Fibroblast of skin of scalp (primary cell): ENCODE measurements around the gene NIPAL3.

ENCODE experiments used
- DNase-seq: peaks from one replicate; pipeline ENCODE4 v3.0.0-alpha.2; 2013

The NIPAL3 gene

DNA sequence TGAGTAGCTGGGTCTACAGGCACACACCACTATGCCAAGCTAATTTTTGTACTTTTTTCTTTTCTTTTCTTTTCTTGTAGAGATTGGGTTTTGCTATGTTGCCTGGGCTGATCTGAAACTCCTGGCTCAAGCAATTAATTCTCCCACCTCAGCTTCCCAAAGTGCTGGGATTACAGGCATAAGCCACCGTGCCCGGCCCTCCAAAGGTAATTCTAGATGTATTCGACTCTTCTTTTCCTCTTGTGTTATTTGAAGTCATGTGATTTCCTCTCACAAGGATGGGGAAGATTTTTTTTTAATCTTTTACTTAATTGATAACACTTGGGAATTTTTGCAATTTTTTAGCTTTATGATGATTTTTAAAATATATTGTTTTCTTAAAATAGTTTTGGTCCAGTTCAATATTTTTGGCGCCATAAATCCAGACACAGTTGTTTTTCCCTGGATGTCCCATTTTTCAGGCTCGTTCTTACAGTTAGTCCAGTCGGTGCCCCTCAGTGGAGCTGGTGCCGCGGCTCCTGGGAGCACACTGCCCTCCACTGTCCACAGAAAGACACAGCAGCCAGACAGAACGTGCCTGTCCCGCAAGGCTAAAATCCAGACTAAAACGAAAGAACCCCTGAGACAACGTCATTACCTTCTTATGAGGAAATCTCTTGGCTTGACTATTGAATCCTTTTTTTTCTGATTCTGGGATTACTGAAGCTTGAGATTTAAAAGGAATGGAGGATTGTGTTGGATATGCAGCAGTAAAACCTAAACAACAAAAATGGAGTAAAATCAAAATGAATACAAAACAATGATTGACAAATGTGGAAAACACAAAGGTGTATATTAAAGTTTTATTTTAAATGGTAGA is 24.4 kb upstream of the NIPAL3 start:
- DNase-seq: peak; percentile 83

DNA sequence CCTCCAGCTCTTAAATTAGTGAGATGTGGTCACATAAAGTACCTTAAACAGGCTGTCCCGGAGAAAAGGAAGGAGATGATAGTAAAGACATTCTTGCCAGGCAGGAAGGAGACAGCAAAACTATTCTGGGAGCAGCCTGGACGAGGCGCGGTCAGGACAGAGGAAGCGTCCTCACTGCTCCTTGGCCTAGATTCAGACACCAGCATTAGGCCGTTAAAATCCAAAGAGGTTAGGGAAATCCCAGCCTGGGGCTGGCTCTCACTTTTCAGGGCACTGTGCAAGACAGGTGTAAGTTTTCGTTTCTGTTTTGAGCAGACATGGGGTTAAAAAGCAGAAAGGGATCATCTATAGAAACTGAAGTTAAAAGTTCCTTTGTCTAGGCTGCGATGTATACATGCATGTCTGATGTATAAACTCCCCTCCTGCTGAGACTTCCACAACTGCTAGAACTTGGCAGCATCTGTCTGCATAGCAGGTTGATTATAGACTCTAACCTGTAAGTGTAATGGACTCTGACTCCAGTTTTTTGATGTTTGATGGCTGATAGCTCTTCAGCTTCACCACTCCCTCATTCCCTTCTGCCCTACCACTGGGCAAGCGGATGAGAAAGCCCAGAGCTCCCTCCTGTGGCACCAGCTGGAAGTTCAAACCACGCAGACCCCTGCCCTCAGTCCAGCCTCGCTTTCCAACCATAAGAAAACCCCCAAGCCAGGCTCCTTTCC is 23.6 kb upstream of the NIPAL3 start:
- peak; percentile 63 for DNase-seq

DNA sequence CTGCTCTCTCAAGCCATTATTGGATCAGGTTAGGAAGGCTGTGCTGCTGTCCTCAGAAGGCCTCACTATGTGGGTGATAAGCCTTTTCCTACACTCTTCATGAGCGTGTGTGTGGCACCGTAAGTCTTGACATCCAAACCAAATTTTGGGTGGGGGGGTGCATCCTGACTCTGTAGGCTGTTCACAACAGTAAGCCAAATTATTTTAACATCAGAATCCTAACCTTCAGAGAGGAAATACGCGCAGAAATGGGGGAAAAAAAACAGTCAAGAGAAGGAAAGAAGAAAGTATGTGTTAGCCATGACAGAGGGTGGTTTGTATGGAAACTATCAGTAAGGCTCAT is 23.0 kb upstream of the NIPAL3 start:
- DNase-seq: no peak

DNA sequence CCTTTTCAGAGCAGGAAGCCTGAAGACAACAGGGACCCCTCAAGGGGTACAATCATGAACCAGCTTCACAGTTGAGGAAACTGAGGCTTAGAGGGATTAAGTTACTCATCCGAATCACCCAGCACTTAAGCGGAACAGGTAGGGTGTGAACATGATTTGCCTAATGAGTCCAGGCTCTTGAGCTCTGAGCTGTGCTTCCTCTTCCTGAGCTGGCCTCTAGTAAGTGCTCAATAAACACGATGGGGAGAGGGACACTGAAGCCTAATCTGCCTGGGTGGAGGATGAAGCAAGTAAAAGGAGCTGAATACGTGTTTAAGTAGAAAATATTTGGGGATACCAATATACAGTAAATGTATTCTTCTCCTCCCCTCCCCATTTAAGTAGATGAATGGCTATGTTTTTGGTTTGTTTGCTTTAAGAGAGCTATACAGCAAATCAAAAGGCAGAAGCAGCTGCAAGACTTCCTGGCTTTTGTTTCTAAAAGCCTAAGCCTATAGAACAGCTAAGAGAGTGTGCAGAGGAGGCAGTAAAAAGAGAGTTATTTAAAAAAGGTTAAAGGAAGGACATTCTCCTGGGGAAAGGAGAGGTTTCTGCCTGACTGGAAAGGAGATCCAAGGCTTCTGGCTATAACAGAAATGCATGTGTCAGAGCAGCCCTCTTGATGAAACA is 22.5 kb upstream of the NIPAL3 start:
- no peak for DNase-seq

DNA sequence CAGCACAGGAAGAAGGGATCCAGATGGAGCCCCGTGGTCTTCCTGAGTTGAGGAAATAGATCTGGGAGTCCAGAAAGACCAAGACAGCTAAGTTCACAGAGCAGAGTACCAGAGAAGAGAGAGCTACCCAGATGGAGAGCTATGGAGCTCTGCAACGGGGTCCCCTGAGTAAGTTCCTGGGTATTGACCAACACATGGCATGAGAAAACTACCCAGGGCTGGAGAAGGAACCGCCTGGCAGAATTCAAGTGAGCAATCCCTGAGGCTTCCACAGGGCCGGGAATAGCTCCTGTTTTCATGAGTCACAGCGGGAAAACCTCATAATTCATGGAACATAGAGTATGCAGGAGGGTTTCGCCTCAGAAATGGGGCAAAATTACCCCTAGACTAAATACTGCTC is 21.7 kb upstream of the NIPAL3 start:
- DNase-seq: peak; percentile 83

DNA sequence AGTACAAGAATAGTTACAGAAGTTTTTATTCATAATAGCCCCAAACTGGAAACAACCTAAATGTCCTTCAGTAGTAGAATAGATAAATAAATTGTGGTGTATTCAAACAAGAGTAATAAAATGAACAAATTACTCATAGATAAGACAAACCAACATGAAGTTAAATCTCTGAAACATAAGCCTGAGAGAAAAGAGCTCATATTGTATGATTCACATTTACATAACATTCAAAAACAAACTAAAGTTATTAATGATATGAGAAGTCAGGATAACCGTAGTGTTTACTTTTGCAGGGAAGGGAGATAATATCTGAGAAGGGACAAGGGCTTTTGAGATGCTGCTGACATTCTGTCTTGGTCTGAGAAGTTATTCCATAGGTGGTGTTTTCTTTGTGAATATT is 15.5 kb upstream of the NIPAL3 start:
- no peak for DNase-seq

DNA sequence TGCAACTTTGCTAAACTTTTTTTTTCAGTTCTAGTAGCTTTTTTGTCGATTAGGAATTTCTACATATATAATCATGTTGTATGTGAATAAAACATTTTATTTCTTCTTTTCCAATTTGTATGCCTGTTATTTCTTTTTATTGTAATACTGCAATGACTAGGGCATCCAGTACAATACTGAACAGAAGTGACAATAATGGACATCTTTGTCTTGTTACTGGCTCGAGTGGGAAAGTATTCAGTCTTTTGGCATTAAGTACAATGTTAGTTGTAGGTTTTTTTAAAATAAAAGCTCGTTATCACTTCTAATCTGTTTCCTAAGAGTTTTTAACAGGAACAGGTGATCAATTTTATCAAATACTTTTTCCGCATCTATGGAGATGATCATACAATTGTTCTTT is 11.8 kb upstream of the NIPAL3 start:
- DNase-seq: no peak

DNA sequence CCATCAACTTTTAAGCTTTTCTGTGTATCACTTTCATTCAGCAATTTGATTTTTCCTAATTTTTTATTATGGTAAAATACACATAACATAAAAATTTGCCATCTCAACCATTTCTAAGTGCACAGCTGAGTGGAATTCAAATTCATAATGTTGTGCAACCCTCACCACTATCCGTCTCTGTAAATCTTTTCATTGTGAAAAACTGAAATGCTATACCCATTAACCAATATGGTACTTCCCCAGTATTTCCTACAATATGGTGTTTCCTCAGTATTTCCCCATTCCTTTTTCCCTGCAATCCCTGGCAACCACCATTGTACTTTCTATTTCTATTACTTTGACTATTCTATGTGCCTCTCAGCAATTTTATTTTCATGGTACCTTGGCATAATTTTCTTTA is 8.8 kb upstream of the NIPAL3 start:
- DNase-seq: no peak

DNA sequence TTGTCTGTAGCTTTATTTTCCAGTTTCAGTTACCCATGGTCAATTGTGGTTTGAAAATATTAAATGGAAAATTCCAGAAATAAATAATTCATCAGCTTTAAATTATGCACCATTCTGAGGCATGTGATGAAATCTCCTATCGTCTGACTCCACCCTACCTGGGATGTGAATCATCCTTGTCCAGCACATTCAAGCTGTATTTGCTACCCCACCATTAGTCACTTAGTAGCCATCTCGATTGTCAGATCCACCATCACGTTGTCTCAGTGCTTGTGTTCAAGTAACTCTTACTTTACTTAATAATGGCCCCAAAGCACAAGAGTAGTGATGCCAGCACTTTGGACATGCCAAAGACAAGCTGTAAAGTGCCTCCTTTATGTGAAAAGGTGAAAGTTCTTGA is 6.1 kb upstream of the NIPAL3 start:
- peak; percentile 88 for DNase-seq

DNA sequence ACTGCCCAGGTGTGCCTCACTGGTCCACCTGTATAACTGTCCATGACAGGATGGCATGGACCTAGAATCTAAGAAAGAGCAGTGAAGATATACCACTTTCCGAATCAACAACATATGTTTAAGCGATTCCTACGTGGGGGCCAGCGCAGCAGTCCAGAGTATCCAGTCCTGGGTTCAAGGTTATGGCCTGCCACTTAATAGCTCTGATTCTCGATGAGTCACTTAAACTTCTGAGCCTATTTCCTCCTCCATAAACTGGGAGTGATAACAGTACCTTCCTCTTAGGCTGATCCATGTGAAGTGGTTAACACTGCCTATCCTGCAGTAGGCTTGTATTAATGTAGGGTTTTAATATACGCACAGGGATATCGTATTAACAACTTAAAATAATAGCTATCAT is 4.9 kb upstream of the NIPAL3 start:
- DNase-seq: no peak

DNA sequence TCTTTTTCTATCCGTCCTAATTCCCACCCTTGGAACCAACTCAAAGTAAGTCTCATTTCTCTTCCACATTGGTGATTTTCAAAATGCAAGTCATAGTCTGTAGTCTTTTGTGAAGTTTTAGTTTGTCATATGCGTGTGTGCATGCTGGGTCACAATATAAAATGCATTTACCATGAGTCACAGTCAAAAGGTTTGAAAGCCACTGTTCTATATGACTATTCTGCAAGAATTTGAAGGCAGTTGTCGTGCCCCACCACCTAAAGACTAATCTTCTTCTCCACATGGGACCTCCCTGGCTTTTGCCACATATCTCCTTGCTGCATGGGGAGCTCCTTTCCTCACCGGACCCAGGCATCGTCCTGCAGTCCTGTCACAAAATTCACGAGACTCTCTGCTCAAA is 3.6 kb upstream of the NIPAL3 start:
- DNase-seq: peak; percentile 82

DNA sequence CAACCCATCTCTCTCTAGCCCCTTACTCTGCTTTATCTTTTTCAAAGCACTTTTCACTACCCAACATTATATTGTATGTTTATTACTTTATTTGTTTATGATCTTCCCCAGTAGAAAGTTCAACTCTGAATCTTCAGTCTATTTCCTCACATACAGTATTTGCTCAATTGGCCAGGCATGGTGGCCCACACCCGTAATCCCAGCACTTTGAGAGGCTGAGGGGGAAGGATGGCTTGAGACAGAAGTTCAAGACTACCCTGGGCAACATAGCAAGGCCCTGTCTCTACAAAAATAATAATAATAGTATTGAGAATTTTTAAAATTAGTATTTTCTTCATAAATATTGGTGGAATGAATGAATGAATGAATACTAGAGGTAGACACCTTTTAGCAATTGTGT is 3.2 kb upstream of the NIPAL3 start:
- DNase-seq: no peak

DNA sequence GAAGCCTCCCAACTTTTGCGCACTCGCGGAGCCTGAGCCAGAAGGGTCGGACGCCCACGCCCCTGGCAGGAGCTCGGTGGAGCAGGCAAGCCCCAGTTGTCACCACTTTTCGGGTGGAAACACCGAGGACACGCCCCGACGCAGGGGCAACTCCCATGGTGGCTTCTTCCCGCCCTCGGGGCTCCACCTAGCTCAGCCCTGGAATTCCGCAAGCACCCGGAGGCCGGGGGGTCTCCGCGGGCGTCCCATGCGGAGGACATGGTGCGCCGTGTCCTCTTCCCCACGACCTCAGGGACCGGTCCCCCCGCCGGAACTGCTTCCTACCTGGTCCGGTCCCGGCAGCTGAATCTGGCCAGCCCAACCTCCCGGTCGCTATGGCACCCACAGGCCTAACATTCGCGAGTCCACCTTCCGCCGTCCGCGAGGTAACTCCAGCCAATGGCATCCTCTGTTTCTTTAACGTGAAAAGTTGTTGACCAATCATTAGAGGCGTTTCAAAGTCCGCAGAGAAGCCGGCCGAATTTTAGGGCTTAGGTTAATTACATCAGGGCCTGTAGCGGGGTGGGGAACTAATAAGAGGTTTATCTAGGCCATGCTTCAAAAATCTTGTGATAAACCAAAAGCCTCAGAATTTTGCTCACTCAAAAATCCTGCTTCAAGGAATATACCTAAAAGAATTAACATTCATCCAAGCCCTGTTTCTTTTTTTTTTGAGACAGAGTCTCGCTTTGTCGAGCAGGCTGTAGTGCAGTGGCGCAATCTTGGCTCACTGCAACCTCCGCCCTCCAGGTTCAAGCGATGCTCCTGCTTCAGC is 2.0 kb upstream of the NIPAL3 start, which contains the start of gene STPG1:
Gene STPG1, minus strand, starts transcription at position 433 of the 814 bp plus-strand sequence. CDS start 12,394 bp downstream, outside the sequence.
- DNase-seq: peak; percentile 83

DNA sequence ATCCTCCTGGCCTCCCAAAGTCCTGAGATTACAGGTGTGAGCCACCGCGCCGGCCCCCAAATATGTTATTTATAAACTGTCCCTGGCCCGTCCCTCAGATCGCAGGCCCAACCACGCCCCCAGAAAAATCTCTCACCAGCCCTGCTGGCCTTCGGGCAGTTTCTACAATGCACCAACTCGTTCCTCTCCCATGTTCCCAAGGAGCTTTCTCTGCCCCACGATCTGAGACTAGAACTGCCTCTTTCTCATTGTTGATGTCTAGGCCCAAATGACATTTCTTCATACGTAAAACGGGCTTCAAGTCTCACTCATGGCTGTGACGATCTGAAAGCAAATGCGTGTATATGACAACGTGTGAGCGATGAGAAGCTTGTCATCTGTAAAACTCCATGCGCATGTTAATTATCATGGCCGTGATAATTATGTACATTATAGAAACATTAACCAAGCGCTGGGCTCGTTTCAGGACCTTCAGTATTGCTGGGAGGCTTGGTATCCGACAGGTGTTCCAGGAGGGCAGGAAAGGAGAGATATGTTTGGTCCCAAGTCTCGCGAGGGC is 748 bp upstream of the NIPAL3 start:
- no peak for DNase-seq

DNA sequence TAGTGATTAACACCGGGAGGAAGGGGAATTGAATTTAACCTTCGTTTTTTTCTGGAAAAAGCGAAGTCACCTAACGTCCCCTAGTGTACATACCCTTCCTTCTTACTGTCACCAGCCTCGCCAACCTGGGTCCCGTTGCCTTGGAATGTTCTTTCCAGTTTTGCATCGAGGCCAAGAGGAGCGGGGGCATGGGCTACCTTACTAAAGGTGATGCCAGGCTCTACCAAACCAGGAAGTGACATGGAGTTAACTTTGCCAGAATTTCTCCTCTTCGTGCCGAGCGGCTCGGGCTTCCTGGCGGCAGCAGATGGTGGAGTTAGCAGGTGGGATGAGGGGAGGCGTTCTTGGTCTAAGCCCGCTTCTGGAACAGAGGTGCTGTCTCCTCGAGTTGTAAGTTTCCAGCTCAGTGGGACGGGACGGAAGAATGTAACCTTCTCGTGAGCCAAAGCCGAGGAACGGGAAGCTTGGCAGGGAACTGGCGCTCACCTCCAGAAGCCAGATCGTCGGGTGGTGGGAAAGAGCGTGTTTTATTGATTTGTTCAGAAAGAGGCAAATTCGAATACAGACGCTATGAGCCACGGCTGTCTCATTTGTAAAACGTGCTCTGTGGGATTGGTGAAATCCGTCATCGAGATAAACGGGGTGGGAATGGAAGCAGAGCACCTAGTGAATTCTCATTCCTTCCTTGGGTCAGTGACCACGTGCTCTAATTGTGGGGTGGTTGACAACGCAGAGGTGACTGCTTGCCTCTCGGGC is 486 bp downstream of the NIPAL3 start:
- no peak for DNase-seq

DNA sequence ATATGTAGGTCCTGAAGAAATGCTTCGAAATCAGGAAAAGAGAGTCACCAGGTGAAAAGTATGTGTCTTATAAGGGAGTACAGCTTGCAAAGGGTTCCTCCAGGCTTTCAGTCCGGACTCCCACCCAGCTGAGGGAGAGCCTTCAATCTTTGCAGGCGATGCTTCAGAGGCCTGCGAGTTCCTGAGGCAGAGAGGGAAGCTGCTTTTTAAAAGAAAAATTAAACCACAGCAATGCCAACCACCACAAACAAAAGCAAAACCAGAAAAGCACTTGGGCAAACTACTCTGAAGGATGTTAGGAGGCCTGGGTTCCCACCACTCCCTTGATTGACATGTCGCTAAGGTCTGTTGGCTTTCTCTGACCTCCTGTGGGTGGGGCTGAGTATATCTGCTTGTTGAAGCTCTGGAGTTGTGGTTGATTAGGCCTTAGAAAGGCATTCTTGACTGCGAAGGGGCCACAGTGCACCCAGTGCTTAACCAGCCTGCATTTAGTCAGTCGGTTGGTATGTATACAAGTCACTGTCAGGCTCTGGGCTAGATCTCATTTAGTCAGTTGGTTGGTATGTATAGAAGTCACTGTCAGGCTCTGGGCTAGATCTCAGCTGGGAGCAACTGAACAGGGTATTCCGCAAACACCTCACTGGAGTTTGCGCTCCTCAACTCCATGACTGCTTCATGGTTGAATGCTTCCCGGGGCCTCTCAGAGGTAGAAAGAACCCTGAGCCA is 1.2 kb downstream of the NIPAL3 start:
- peak; percentile 98 for DNase-seq

DNA sequence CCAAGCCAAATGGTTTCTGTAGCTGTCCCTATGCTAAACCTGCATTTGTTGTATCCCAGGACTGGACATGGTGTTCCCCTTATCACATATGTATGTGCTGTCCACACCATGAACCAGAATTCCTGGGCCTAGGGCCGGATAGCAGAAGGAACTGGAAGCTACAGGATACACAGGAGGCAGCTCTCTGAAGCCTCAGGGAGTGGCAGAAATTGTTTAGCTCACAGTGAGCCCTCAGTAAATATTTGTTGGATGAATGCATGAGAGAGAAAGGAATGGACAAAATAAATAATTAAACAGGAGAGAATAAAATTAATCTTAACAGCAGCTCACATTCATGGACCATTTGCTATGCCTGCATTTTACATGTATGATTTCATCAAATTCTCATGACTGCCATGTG is 2.1 kb downstream of the NIPAL3 start:
- DNase-seq: peak; percentile 60

DNA sequence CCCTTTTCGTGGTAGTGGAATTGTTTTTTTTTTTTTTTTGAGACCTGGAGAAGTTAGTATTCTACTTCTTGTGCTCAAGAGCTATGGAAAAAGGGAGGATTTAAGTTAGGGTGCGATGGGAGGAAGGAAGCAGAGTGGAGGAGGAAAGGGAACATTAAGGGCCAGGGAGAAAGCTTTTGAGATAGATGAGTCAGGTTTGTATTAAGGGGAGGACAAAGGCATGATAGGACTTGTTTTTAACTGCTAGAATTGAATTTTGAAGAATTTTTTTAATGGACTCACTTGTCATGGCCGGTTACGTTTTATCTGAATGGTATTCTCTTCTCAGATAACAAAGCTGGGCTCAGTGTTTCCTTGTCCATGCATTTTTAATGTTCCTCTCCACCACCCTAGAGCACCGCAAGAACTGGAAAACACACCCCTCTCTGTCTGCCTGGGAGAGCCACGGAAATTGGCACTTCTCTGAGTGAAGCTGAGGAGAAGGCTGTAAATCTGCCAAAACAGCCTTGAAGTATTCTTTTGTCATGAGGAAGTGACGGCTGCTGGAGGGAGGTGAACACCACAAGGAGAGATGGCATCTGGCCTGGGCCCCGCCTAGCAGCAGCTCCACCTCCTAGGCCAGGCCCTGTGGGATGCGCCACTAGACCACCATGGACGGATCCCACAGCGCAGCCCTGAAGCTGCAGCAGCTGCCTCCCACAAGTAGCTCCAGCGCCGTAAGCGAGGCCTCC is 3.5 kb downstream of the NIPAL3 start:
- DNase-seq: peak; percentile 81

DNA sequence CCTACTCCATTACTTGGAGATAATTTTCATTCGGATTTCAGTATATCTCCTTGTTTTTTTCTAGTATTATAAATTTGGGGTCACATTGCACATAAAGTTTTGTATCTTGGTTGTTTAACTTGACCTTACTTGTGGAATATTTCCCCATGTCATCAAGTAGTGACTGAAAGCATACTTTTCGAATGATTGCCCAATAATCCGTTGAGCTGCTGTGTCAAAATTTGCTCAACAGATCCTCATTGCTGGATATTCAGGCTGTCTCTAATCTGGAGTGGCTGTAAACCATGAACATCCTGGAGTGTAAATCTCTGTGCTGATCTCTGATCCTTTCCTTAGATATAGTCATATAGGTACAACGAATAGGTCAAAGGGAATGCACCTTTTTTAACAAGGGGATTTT is 4.9 kb downstream of the NIPAL3 start:
- no peak for DNase-seq

DNA sequence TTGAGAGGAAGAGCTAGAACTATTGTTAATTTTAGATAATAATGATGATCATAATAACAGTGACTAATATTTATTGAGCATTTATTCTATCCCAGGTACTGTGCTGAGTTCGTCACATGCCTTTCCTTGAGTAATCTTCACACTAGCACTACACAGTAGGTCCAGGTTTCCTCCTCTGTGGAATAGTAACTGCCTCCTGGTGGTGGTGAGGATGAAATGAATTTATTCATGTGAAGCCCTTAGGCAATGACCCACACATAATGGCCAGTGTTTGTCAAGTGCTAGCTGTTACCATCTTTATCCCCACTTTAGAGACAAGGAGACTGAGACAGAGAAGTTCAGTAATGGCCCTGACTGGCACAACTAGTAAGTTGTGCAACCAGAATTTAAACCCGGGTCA is 5.9 kb downstream of the NIPAL3 start:
- DNase-seq: no peak
